Vagina (tissue), 2 donors: ENCODE data around the gene PRDM15. TPM values are rescaled to one million over a fixed set of nuclear protein-coding genes. Genes with fewer than 3 reads are reported as not detected.

ENCODE experiments used
- DNase-seq, 2 donors: peaks; one replicate each; pipeline ENCODE4 v3.0.0-alpha.2; 2017; ENCODE audit errors: extremely low spot score in 2 of 2
- H3K27ac ChIP-seq: fragments of 200-600 bp; sonication (generic); one replicate; pipeline ENCODE4 v1.5.1; 2019
- H3K27me3 ChIP-seq: fragments of 200-600 bp; sonication (generic); one replicate; pipeline ENCODE4 v1.5.1; 2019
- H3K36me3 ChIP-seq, 2 donors: fragments of 200-600 bp; sonication (generic); one replicate each; pipeline ENCODE4 v1.5.1; 2017 to 2019
- H3K4me1 ChIP-seq: fragments of 200-600 bp; sonication (generic); one replicate; pipeline ENCODE4 v1.5.1; 2019
- H3K4me3 ChIP-seq, 2 donors: fragments of 200-600 bp; sonication (generic); 1 replicate in 1 of 2; 2 replicates in 1 of 2; pipeline ENCODE4 v1.5.1; 2016 to 2019
- H3K9me3 ChIP-seq: fragments of 200-600 bp; sonication (generic); one replicate; pipeline ENCODE4 v1.5.1; 2019
- POLR2A ChIP-seq, 2 donors: fragments of 450-650 bp; IDR thresholded peaks; one replicate each; pipeline ENCODE4 v1.6.1; 2017; ENCODE audit warnings: antibody characterized with exemption in 2 of 2, mild to moderate bottlenecking in 2 of 2, moderate library complexity in 2 of 2
- POLR2AphosphoS5 ChIP-seq, 2 donors: sonication (generic); formaldehyde crosslinking; IDR thresholded peaks; one replicate each; pipeline ENCODE4 v1.9.0; 2017; ENCODE audit warnings: antibody characterized with exemption in 2 of 2, mild to moderate bottlenecking in 2 of 2, low read depth in 1 of 2; ENCODE audit not compliant: insufficient read depth in 1 of 2
- intact Hi-C: fragments of 100-400 bp; cut with DNase I; formaldehyde crosslinking; loops from one replicate; pipeline ENCODE4 v1.15.1; 2023
- total RNA-seq: library from RNA; depleted of rRNA; stranded (reverse); fragments of >200 nt; gene quantifications from one replicate; pipeline ENCODE4 v1.2.3, GENCODE V29; 2016
- TF ChIP-seq, protein P1 (sequence below), 3 experiments: fragments of 450-650 bp in 2 of 3; fragments of 200-600 bp in 1 of 3; sonication (generic) in 1 of 3; IDR thresholded peaks; one replicate each; pipeline ENCODE4 v1.5.1; 2017 to 2019; ENCODE audit warnings: antibody characterized with exemption in 3 of 3, mild to moderate bottlenecking in 2 of 3, moderate library complexity in 2 of 3

The PRDM15 gene
- total RNA-seq, 1 donor from 2014 or later = 31.2 TPM

DNA sequence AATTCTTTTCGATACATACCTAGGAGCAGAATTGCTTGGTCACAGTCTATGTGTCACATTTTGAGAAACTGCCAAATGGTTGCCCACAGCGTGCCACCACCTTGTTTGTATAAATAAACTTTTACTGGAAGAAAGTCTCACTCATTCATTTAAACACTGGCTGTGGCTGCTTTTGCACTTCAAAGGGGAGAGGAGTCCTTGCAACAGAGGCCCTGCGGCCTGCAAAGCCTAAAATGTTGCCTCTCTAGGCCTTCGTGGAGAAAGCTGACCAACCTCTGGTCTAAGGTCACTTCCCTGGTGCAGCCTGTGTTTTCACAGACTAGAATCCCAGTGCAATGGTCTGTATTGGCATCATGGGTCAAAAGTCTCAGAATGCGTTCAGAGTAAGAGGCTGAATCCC, 120.6 kb downstream of the PRDM15 start:
- H3K4me1 ChIP-seq = peaks cover 22% of the 10 kb centered on the region
- no peak for TF ChIP-seq POLR2AphosphoS5 (IDR thresholded peaks at IDR 0.05; ENCODE audit: insufficient read depth in 1 of 2, low read depth in 1 of 2)
- TF ChIP-seq POLR2A (IDR thresholded peaks at IDR 0.05) = no peak
- TF ChIP-seq, protein P1, sequence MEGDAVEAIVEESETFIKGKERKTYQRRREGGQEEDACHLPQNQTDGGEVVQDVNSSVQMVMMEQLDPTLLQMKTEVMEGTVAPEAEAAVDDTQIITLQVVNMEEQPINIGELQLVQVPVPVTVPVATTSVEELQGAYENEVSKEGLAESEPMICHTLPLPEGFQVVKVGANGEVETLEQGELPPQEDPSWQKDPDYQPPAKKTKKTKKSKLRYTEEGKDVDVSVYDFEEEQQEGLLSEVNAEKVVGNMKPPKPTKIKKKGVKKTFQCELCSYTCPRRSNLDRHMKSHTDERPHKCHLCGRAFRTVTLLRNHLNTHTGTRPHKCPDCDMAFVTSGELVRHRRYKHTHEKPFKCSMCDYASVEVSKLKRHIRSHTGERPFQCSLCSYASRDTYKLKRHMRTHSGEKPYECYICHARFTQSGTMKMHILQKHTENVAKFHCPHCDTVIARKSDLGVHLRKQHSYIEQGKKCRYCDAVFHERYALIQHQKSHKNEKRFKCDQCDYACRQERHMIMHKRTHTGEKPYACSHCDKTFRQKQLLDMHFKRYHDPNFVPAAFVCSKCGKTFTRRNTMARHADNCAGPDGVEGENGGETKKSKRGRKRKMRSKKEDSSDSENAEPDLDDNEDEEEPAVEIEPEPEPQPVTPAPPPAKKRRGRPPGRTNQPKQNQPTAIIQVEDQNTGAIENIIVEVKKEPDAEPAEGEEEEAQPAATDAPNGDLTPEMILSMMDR (IDR thresholded peaks at IDR 0.05) = no peak
- H3K27me3 ChIP-seq = peaks cover 11% of the 10 kb centered on the region

DNA sequence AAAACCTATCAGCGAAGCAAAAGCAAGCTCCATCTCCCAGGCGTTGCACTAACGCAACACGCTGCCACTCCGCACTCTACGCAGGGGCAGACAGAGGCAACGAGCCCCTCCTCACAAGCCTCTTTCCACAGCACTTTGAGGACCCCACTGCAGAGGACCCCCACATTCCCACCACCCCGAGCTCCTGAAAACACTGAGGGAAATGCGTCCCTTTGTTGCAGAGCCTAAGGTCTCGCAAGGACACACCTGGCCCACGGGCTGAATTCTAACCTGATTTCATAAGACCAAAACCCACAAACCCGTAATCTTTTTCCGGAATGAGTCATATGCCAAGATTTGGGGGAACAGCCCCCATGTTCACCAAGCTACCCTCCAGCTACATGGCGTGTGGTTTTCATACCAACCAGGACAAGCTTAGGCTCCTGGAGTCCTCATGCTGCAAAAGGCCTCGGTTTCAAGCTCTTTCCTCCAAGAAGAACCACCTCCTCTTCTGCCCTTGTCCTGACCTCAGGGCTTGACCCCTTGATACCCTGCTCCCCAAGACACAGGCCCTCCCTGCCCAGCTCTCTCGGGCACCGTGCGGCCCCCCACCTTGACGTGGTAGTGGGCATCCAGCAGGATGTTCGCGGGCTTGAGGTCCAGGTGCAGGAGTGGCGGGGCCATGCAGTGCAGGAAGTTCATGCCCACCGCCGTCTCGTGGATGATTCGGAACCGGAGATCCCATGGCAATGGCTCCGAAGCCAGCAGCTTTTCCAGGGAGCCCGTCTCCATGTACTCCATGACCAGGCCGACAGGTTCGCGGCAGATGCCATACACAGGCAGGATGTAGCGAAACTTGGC, 123.0 kb downstream of the PRDM15 start:
- no peak for DNase-seq
- H3K4me3 ChIP-seq = no peak overlapping the region
- no peaks in the 10 kb centered on the region for H3K9me3 ChIP-seq
- H3K36me3 ChIP-seq = no peaks in the 10 kb centered on the region
- no peak for TF ChIP-seq POLR2A (IDR thresholded peaks at IDR 0.05)
- no peak for TF ChIP-seq POLR2AphosphoS5 (IDR thresholded peaks at IDR 0.05; ENCODE audit: insufficient read depth in 1 of 2, low read depth in 1 of 2)
- TF ChIP-seq, protein P1 (IDR thresholded peaks at IDR 0.05) = no peak
- peaks cover 29% of the 10 kb centered on the region for H3K4me1 ChIP-seq
- H3K27me3 ChIP-seq = no peaks in the 10 kb centered on the region
- no peak overlapping the region for H3K27ac ChIP-seq
- intact Hi-C loops = no loop called here

More for the DNA sequence above, 120.6 kb downstream of the PRDM15 start:
- Histone ChIP-seq H3K36me3 (no peaks in the 10 kb centered on the region), H3K9me3 (no peaks in the 10 kb centered on the region), H3K27ac (no peak overlapping the region), H3K4me3 (no peak overlapping the region)
- DNase-seq = no peak
- intact Hi-C loops = no loop called here

DNA sequence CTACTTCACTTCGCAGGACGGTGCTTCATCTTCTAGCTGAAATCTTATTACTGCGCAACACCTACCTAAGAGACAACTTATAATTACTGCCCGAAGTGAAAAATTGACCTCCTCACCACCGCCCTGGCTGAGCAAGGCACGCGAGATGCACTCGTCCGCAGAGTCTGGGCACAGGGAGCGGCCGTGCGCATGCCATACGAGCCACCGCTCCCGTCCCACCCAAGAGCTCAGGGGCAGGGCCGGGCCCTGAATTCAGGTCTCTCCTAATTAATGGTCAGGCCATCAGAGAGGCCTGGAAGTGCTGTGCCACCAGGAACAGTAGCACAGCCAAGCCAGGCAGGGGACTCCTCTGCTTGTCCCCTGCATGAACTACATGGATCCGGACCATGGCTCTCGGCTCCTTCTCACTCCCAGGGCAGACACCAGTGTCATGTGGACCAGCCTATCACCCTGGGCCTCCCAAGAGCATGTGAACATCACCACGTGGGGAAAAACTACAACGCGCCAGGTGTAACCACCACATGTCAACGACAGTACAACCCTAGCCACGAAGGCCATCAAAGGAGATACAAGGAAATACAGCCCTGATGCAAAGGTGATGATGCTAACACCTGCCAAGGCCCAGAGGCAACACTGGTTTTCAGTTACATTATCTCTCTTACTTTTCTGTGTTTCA, 123.7 kb downstream of the PRDM15 start:
- Histone ChIP-seq H3K27me3 (no peaks in the 10 kb centered on the region), H3K9me3 (no peaks in the 10 kb centered on the region), H3K36me3 (no peaks in the 10 kb centered on the region), H3K4me3 (no peak overlapping the region), H3K4me1 (peaks cover 32% of the 10 kb centered on the region), H3K27ac (no peak overlapping the region)
- intact Hi-C loops = no loop called here
- TF ChIP-seq, protein P1 (IDR thresholded peaks at IDR 0.05) = no peak
- TF ChIP-seq POLR2AphosphoS5 (IDR thresholded peaks at IDR 0.05; ENCODE audit: insufficient read depth in 1 of 2, low read depth in 1 of 2) (no peak), POLR2A (IDR thresholded peaks at IDR 0.05) (no peak)
- no peak for DNase-seq

DNA sequence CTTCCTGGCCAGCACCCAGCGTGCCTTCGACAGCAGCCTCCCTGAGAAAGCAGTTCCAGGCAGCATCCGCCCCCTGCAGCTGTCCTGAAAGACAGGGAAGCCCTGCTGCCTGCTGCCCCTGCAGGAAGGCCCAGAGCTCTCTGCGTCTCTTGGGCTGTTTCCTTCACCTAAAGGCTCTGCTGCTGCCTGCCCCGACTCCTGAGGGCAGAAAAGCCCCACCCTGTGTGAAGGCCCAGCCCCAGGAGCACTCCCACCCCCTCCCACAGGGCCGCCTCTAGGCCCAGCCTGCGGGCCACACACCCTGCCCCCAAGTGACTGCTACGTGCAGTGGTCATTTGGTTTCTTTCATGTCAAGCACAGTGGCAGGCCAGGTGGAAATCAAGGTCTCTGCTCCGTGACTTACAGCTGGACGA, 124.7 kb downstream of the PRDM15 start:
- peaks cover 35% of the 10 kb centered on the region for H3K4me1 ChIP-seq
- H3K36me3 ChIP-seq = no peaks in the 10 kb centered on the region
- H3K9me3 ChIP-seq = no peaks in the 10 kb centered on the region
- H3K27ac ChIP-seq = no peak overlapping the region
- TF ChIP-seq POLR2AphosphoS5 (IDR thresholded peaks at IDR 0.05; ENCODE audit: insufficient read depth in 1 of 2, low read depth in 1 of 2) (no peak), POLR2A (IDR thresholded peaks at IDR 0.05) (no peak)
- TF ChIP-seq, protein P1 (IDR thresholded peaks at IDR 0.05) = no peak
- DNase-seq = no peak
- no peaks in the 10 kb centered on the region for H3K27me3 ChIP-seq
- no peak overlapping the region for H3K4me3 ChIP-seq
- intact Hi-C loops = no loop called here
